GM19397 (cell line): ENCODE results near the gene HMCN2.
"Not testable (repeated sequence)": the region's sequence is repeated elsewhere in the genome, so short reads cannot be mapped to it uniquely, and the experiment has no call there.

ENCODE experiments used
- ATAC-seq: cut with Tn5 transposase; IDR thresholded peaks from one replicate; pipeline ENCODE4 v1.9.1; 2021; ENCODE audit warnings: mild to moderate bottlenecking, moderate library complexity; ENCODE audit not compliant: unreplicated experiment

HMCN2 gene

GRCh38 chr9:130239741-130240241 lies 25.8 kb upstream of the HMCN2 start:
- no peak for ATAC-seq

- no peak for ATAC-seq
These were observed 25.0 kb upstream of the HMCN2 start for GRCh38 chr9:130240410-130241197.

GRCh38 chr9:130241198-130241535 lies 24.4 kb upstream of the HMCN2 start:
- no peak for ATAC-seq

GRCh38 chr9:130242270-130243014 lies 23.1 kb upstream of the HMCN2 start:
- no peak for ATAC-seq

GRCh38 chr9:130243015-130243881 lies 22.3 kb upstream of the HMCN2 start:
- no peak for ATAC-seq

GRCh38 chr9:130243882-130244170 lies 21.7 kb upstream of the HMCN2 start:
- ATAC-seq = no peak

GRCh38 chr9:130244548-130245165 lies 20.9 kb upstream of the HMCN2 start:
- no peak for ATAC-seq

- no peak for ATAC-seq
These were observed 20.1 kb upstream of the HMCN2 start for GRCh38 chr9:130245474-130245873.

GRCh38 chr9:130246126-130246525 lies 19.4 kb upstream of the HMCN2 start:
- ATAC-seq = no peak

GRCh38 chr9:130254747-130255630 lies 10.6 kb upstream of the HMCN2 start:
- ATAC-seq = no peak

GRCh38 chr9:130255631-130256134 lies 9.9 kb upstream of the HMCN2 start:
- no peak for ATAC-seq

GRCh38 chr9:130256644-130257043 lies 8.9 kb upstream of the HMCN2 start:
- ATAC-seq = no peak

GRCh38 chr9:130258137-130258536 lies 7.4 kb upstream of the HMCN2 start:
- not testable (repeated sequence) for ATAC-seq

GRCh38 chr9:130259044-130259443 lies 6.5 kb upstream of the HMCN2 start:
- no peak for ATAC-seq

GRCh38 chr9:130260816-130261765 lies 4.5 kb upstream of the HMCN2 start:
- ATAC-seq = no peak

- no peak for ATAC-seq
These were observed 3.4 kb upstream of the HMCN2 start for GRCh38 chr9:130262061-130262745.

GRCh38 chr9:130262771-130263170 lies 2.8 kb upstream of the HMCN2 start:
- ATAC-seq = no peak
